IMR-90 (cell line): ENCODE measurements around the gene SERPINA1. TPM values are rescaled to one million over a fixed set of nuclear protein-coding genes. Genes with fewer than 3 reads are reported as not detected.
"Not testable (repeated sequence)": the region's sequence is repeated elsewhere in the genome, so short reads cannot be mapped to it uniquely, and the experiment has no call there.

Source experiments
- ATAC-seq: fragments of 200-7000 bp; cut with Tn5 transposase; 2 replicates; pipeline ENCODE4 v1.9.1; 2020; ENCODE audit warnings: low read depth, mild to moderate bottlenecking, moderate library complexity
- BruUV-seq: library from RNA; stranded (reverse); fragments of 400-500 nt; replicated peaks from 2 replicates; lab custom pipeline; 2021; lab: Mats Ljungman, UMichigan
- CTCF ChIA-PET: fragments of 300-600 bp; formaldehyde crosslinking; extraction: SDS; loops from one replicate; lab custom pipeline; 2021; ENCODE audit warnings: antibody characterized with exemption; lab: Yijun Ruan, JAX
- POLR2A ChIA-PET: fragments of 300-600 bp; sonication (Branson Sonifier 250); formaldehyde crosslinking; loops from one replicate; lab custom pipeline; 2022; ENCODE audit warnings: antibody characterized with exemption; ENCODE audit not compliant: unreplicated experiment; lab: Charles Lee
- DNase-seq: peaks from one replicate; pipeline ENCODE4 v3.0.0; 2013
- H2AFZ ChIP-seq: replicated peaks from 2 replicates; pipeline ENCODE3; 2013; ENCODE audit warnings: low read length, mild to moderate bottlenecking; ENCODE audit not compliant: poor library complexity
- H2AK5ac ChIP-seq: 2 replicates; pipeline ENCODE4 v1.6.1; 2013; ENCODE audit warnings: low read depth, low read length, inconsistent platforms
- H2AK9ac ChIP-seq: replicated peaks from 2 replicates; pipeline ENCODE3; 2013; ENCODE audit warnings: mild to moderate bottlenecking, low read depth, low read length, moderate library complexity; ENCODE audit not compliant: poor library complexity
- H2BK120ac ChIP-seq: 2 replicates; pipeline ENCODE4 v1.6.1; 2013; ENCODE audit warnings: low read depth, low read length, inconsistent platforms
- H2BK15ac ChIP-seq: 3 replicates; pipeline ENCODE4 v1.6.1; 2013; ENCODE audit warnings: low read depth, low read length, inconsistent platforms
- H2BK20ac ChIP-seq: 2 replicates; pipeline ENCODE4 v1.6.1; 2013; ENCODE audit warnings: low read depth, mild to moderate bottlenecking, inconsistent platforms, low read length, moderate library complexity
- H2BK5ac ChIP-seq: 2 replicates; pipeline ENCODE4 v1.6.1; 2013; ENCODE audit warnings: mild to moderate bottlenecking, low read depth, low read length, inconsistent platforms; ENCODE audit not compliant: poor library complexity, severe bottlenecking
- H3K14ac ChIP-seq: replicated peaks from 2 replicates; pipeline ENCODE4 v1.6.1; 2013; ENCODE audit warnings: low read depth, low read length, inconsistent platforms
- H3K18ac ChIP-seq: 2 replicates; pipeline ENCODE4 v1.6.1; 2013; ENCODE audit warnings: low read depth, low read length, control low read depth
- H3K23ac ChIP-seq: 2 replicates; pipeline ENCODE4 v1.6.1; 2013; ENCODE audit warnings: low read depth, low read length, inconsistent platforms
- H3K27ac ChIP-seq: 2 replicates; pipeline ENCODE4 v1.5.1; 2013; ENCODE audit warnings: mild to moderate bottlenecking, control low read depth, low read length; ENCODE audit not compliant: insufficient read depth
- H3K27me3 ChIP-seq: 2 replicates; pipeline ENCODE4 v1.6.1; 2013; ENCODE audit warnings: low read length; ENCODE audit not compliant: control insufficient read depth, insufficient read depth
- H3K36me3 ChIP-seq: 2 replicates; pipeline ENCODE4 v1.6.1; 2013; ENCODE audit warnings: low read length, mixed read lengths; ENCODE audit not compliant: control insufficient read depth, insufficient read depth
- H3K4ac ChIP-seq: 2 replicates; pipeline ENCODE4 v1.6.1; 2013; ENCODE audit warnings: low read depth, low read length, inconsistent platforms
- H3K4me1 ChIP-seq: 2 replicates; pipeline ENCODE4 v1.6.1; 2013; ENCODE audit warnings: low read length, mixed read lengths; ENCODE audit not compliant: control insufficient read depth, insufficient read depth
- H3K4me2 ChIP-seq: 2 replicates; pipeline ENCODE4 v1.6.1; 2013; ENCODE audit warnings: low read depth, mild to moderate bottlenecking, control low read depth, low read length, moderate library complexity
- H3K4me3 ChIP-seq: 2 replicates; pipeline ENCODE4 v1.5.1; 2013; ENCODE audit warnings: low read depth, mild to moderate bottlenecking, control low read depth, low read length, moderate library complexity; ENCODE audit not compliant: insufficient read depth
- H3K56ac ChIP-seq: 2 replicates; pipeline ENCODE4 v1.6.1; 2013; ENCODE audit warnings: low read length, inconsistent platforms; ENCODE audit not compliant: insufficient read depth; ENCODE audit errors: extremely low read depth
- H3K79me1 ChIP-seq, 2 experiments: 2 replicates each; pipeline ENCODE4 v1.6.1; 2013; ENCODE audit warnings: low read length in 2 of 2, inconsistent platforms in 1 of 2, low read depth in 1 of 2
- H3K9ac ChIP-seq: 2 replicates; pipeline ENCODE4 v1.6.1; 2013; ENCODE audit warnings: low read depth, low read length, control low read depth
- H3K9me1 ChIP-seq: 2 replicates; pipeline ENCODE4 v1.6.1; 2013; ENCODE audit warnings: low read length, inconsistent platforms; ENCODE audit not compliant: insufficient read depth
- H3K9me3 ChIP-seq: 2 replicates; pipeline ENCODE4 v1.6.1; 2013; ENCODE audit warnings: low read length; ENCODE audit not compliant: control insufficient read depth, insufficient read depth
- H4K20me1 ChIP-seq: 2 replicates; pipeline ENCODE4 v1.6.1; 2013; ENCODE audit warnings: low read length, inconsistent platforms; ENCODE audit not compliant: insufficient read depth
- H4K5ac ChIP-seq: 2 replicates; pipeline ENCODE4 v1.6.1; 2013; ENCODE audit warnings: mild to moderate bottlenecking, low read depth, low read length, control low read depth
- H4K8ac ChIP-seq, 2 experiments: 2 replicates each; pipeline ENCODE4 v1.6.1; 2013; ENCODE audit warnings: low read depth in 2 of 2, low read length in 2 of 2, control low read depth in 1 of 2, inconsistent platforms in 1 of 2
- H4K91ac ChIP-seq: 2 replicates; pipeline ENCODE4 v1.6.1; 2013; ENCODE audit warnings: low read depth, low read length, inconsistent platforms; ENCODE audit not compliant: insufficient read depth
- USF2 ChIP-seq: fragments of 150-350 bp; IDR thresholded peaks from 2 replicates; pipeline ENCODE4 v1.6.1; 2017; ENCODE audit warnings: mild to moderate bottlenecking, antibody characterized with exemption, low read length, low read depth
- WGBS, 2 experiments: methylation state at CpG; one replicate each; pipeline versions ENCODE4 v1.1.5 to v1.1.7; 2013; ENCODE audit warnings: missing lambda C conversion rate in 2 of 2; ENCODE audit not compliant: insufficient read length in 1 of 2; ENCODE audit errors: extremely low coverage in 2 of 2; 5-methylcytosine and 5-hydroxymethylcytosine counted together
- dilution Hi-C: fragments of 300-500 bp; cut with HindIII; formaldehyde crosslinking; loops from one replicate; pipeline ENCODE4 v1.14.3; 2018; ENCODE audit warnings: low sequenced_read_pairs; ENCODE audit not compliant: unreplicated experiment
- in situ Hi-C: fragments of 300-500 bp; cut with MboI; formaldehyde crosslinking; loops from 3 replicates; pipeline ENCODE4 v1.14.3; 2019; ENCODE audit warnings: low sequenced_read_pairs, inconsistent platforms, mixed read lengths
- intact Hi-C: fragments of 100-400 bp; cut with micrococcal nuclease; formaldehyde crosslinking; loops from 2 replicates; pipeline ENCODE4 v1.10.0; 2022
- polyA plus RNA-seq, 3 experiments: library from polyadenylated mRNA; depleted of rRNA; stranded (reverse); fragments of >200 nt; gene quantifications; 2 replicates each; pipeline ENCODE4 v1.2.3, GENCODE V29; 2012; ENCODE audit warnings: low replicate concordance in 1 of 3
- total RNA-seq: library from RNA; depleted of rRNA; stranded (reverse); fragments of >200 nt; gene quantifications from 2 replicates; pipeline ENCODE4 v1.2.3, GENCODE V29; 2012

SERPINA1 gene
- total and polyA plus RNA-seq, 2 of the 4 experiments (the other 2 are of a cell fraction) = 0.54 to 1.2 TPM

GRCh38 chr14:94346065-94346786 lies 42.2 kb downstream of the SERPINA1 start:
- H3K9me1 ChIP-seq = peaks cover 14% of the 10 kb centered on the region
- H3K14ac ChIP-seq, H3K23ac ChIP-seq, H3K4me2 ChIP-seq, H4K8ac ChIP-seq, H3K79me1 ChIP-seq, H4K20me1 ChIP-seq, H2BK15ac ChIP-seq, H4K5ac ChIP-seq, H3K9ac ChIP-seq, H2BK120ac ChIP-seq, dilution Hi-C loops, BruUV-seq, H3K27me3 ChIP-seq, H2BK20ac ChIP-seq, H3K4me1 ChIP-seq, H2AK9ac ChIP-seq, H3K18ac ChIP-seq, ATAC-seq, H3K36me3 ChIP-seq, H2BK5ac ChIP-seq, H3K4ac ChIP-seq, intact Hi-C loops, H3K56ac ChIP-seq, in situ Hi-C loops, H2AK5ac ChIP-seq, H3K27ac ChIP-seq, H4K91ac ChIP-seq, H3K9me3 ChIP-seq, H3K4me3 ChIP-seq: not testable (repeated sequence)
- ChIA-PET POLR2A (interaction anchor here (0.5 kb wide), 1 partner anchor 833 kb away, joined by 11 read pairs; no protein-coding TSS in a partner anchor), CTCF (interaction anchor here (0.6 to 2.3 kb wide), 2 partner anchors 9 to 460 kb away, joined by 4 to 6 read pairs; no protein-coding TSS in a partner anchor)
- no CpG with 5 or more reads among the region's 24 CpGs for whole genome bisulfite sequencing, 2 experiments
- peak; percentile 54; the same call in 1 of the 2 replicates for TF ChIP-seq USF2
- DNase-seq = peak; percentile 64
- H2AFZ ChIP-seq = peak overlapping the region; percentile 49
